ENCODE measurements around the gene GLI1. TPM values are rescaled to one million over a fixed set of nuclear protein-coding genes. Genes with fewer than 3 reads are reported as not detected.

Gene GLI1
- total RNA-seq, 1 experiment from 2014 or later, result 1.5 TPM

- DNase-seq (ENCODE audit: low read depth), result no peak
Observed at GRCh38 chr12:57460841-57461275, 1.3 kb downstream of the GLI1 start.

GRCh38 chr12:57461276-57461916, 1.8 kb downstream of the GLI1 start:
- peak; percentile 43 for DNase-seq (ENCODE audit: low read depth)

GRCh38 chr12:57461917-57462250, 2.3 kb downstream of the GLI1 start:
- DNase-seq (ENCODE audit: low read depth), result no peak

GRCh38 chr12:57462251-57462911, 2.8 kb downstream of the GLI1 start:
- peak; percentile 85 for DNase-seq (ENCODE audit: low read depth)

GRCh38 chr12:57462912-57463253, 3.3 kb downstream of the GLI1 start:
- no peak for DNase-seq (ENCODE audit: low read depth)

GRCh38 chr12:57464569-57464968, 5.0 kb downstream of the GLI1 start:
- DNase-seq (ENCODE audit: low read depth), result no peak

GRCh38 chr12:57465030-57465746, 5.6 kb downstream of the GLI1 start:
- DNase-seq (ENCODE audit: low read depth), result no peak

- DNase-seq (ENCODE audit: low read depth), result no peak
Observed at GRCh38 chr12:57465747-57466505, 6.3 kb downstream of the GLI1 start.

- DNase-seq (ENCODE audit: low read depth), result no peak
Observed at GRCh38 chr12:57467212-57467874, 7.8 kb downstream of the GLI1 start.

- no peak for DNase-seq (ENCODE audit: low read depth)
Observed at GRCh38 chr12:57467915-57468314, 8.3 kb downstream of the GLI1 start.

GRCh38 chr12:57469296-57470164, 9.9 kb downstream of the GLI1 start:
- DNase-seq (ENCODE audit: low read depth), result no peak

GRCh38 chr12:57470286-57470969, 10.8 kb downstream of the GLI1 start:
- DNase-seq (ENCODE audit: low read depth), result no peak

- no peak for DNase-seq (ENCODE audit: low read depth)
Observed at GRCh38 chr12:57470970-57471656, 11.5 kb downstream of the GLI1 start.

- no peak for DNase-seq (ENCODE audit: low read depth)
Observed at GRCh38 chr12:57471661-57472060, 12.1 kb downstream of the GLI1 start.

- no peak for DNase-seq (ENCODE audit: low read depth)
Observed at GRCh38 chr12:57472391-57472790, 12.8 kb downstream of the GLI1 start.

GRCh38 chr12:57473392-57473791, 13.8 kb downstream of the GLI1 start:
- DNase-seq (ENCODE audit: low read depth), result no peak

GRCh38 chr12:57473886-57474285, 14.3 kb downstream of the GLI1 start:
- DNase-seq (ENCODE audit: low read depth), result no peak

GRCh38 chr12:57474430-57474829, 14.8 kb downstream of the GLI1 start:
- no peak for DNase-seq (ENCODE audit: low read depth)

GRCh38 chr12:57474862-57475261, 15.3 kb downstream of the GLI1 start:
- no peak for DNase-seq (ENCODE audit: low read depth)
